Activated T-cell treated with anti-CD3 and anti-CD28 coated beads for 24 hours (primary cell): ENCODE results near the gene ZCWPW1.

Experiments
- DNase-seq: peaks from one replicate; pipeline ENCODE4 v3.0.0-alpha.2; 2020; ENCODE audit warnings: low read depth

The ZCWPW1 gene

DNA sequence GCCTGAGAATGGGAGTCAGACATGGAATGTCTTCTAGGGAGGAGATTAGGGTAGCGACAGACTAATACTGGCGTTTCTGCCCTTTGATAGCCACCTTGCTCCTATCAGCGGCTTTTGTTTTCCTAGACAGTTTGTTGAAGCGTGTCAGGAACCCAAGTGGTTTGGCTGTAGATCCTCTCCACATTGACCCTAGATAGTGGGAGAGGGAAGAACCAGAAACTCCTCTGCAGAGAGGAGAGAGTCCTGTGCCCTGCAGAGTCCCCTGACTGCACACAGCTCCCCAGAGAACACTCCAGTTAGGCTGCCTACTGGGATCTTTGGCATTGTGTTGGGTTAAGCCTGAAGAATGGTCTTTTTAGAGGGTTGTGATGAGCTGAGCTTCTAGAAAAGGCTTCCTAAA, 3.5 kb upstream of the ZCWPW1 start:
- DNase-seq: no peak

DNA sequence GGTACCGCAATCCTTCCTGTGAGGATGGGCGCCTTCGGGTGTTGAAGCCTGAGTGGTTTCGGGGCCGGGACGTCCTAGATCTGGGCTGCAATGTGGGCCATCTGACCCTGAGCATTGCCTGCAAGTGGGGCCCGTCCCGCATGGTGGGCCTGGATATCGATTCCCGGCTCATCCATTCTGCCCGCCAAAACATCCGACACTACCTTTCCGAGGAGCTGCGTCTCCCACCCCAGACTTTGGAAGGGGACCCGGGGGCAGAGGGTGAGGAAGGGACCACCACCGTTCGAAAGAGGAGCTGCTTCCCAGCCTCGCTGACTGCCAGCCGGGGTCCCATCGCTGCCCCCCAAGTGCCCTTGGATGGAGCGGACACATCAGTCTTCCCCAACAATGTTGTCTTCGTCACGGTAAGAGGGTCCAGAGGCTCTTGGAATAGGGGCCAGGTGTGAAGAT, 2.8 kb upstream of the ZCWPW1 start:
- DNase-seq: no peak

DNA sequence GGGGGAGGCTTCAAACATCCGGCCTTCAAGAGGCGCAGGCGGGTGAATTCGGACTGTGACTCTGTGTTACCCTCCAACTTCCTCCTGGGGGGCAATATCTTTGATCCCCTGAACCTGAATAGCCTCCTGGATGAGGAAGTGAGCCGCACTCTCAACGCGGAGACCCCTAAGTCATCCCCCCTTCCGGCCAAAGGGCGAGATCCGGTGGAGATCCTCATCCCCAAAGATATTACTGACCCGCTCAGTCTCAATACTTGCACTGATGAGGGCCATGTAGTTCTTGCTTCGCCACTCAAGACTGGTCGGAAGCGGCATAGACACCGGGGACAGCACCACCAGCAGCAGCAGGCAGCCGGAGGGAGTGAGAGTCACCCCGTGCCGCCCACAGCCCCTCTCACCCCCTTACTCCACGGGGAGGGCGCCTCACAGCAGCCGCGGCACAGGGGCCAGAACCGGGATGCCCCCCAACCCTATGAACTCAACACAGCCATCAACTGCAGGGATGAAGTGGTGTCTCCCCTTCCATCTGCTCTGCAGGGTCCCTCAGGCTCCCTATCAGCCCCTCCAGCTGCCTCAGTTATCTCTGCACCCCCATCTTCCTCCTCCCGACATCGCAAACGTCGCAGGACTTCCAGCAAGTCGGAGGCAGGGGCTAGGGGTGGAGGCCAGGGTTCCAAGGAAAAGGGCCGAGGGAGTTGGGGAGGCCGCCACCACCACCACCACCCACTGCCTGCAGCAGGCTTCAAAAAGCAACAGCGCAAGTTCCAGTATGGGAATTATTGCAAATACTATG, 2.2 kb upstream of the ZCWPW1 start:
- no peak for DNase-seq

DNA sequence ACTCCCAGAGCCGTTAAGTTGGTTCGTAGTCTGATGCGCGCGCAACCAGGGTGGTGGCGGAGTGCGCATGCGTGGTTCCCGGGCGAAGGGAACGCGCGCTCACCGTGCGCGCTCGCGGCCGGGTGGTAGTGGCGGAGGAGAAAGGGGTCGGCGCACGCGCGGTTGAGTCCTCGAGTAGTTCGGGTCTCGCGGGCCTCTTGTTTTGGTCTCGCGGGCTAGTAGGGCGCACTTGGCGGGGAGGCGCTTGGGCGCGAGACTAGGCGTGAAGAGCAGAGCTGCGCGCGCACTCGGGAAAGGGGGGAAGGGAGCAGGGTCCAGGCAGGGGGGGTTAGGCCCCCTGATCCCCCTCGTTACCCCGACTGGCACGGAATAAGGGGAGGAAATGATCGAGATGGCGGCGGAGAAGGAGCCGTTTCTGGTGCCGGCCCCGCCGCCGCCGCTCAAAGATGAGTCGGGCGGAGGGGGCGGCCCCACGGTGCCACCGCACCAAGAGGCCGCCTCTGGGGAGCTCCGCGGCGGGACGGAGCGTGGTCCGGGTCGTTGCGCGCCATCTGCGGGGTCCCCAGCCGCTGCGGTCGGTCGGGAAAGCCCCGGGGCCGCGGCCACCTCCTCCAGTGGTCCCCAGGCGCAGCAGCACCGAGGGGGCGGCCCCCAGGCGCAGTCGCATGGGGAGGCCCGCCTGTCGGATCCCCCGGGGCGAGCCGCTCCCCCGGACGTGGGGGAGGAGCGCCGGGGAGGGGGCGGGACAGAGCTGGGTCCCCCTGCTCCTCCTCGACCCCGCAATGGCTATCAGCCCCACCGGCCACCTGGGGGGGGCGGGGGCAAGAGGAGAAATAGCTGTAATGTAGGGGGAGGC, 1.4 kb upstream of the ZCWPW1 start, which contains the start of gene MEPCE:
Gene MEPCE (plus strand): TSS at position 195 of the 856 bp plus-strand sequence. CDS start 188 bp downstream, at position 383.
- DNase-seq: peak; percentile 94

DNA sequence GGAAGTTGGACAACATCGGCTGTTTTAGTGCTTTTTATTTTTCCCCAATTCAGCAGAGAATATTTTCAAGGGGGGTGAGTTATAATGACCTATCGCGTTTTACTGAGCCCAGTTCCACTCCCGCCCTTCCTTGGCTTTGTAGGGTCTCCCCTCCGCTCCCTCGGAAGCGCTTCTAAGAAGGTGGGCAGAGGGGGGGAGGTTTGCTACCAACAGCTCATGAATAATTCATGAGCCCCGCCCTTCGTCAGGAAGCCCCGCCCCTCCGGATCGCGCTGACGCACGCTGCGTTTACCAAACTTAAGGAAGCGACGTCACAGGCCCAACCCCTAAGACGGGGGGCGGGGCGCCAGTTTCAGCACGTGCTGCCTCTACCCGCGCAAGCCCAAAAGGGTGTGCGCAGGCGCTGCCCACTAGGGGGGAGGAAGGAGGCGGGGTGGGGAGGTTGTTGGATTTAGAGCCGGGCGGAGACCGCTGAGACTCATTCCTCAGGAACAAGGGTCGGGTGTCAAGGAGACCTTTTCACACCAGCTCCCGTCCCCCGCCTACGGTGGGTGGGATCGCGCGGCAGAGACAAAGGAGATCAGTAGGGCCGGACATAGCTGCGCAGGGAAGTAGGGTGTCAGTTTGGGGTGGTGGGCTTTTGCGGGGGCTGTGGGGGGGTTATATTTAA, 599 bp upstream of the ZCWPW1 start:
- DNase-seq: peak; percentile 100

DNA sequence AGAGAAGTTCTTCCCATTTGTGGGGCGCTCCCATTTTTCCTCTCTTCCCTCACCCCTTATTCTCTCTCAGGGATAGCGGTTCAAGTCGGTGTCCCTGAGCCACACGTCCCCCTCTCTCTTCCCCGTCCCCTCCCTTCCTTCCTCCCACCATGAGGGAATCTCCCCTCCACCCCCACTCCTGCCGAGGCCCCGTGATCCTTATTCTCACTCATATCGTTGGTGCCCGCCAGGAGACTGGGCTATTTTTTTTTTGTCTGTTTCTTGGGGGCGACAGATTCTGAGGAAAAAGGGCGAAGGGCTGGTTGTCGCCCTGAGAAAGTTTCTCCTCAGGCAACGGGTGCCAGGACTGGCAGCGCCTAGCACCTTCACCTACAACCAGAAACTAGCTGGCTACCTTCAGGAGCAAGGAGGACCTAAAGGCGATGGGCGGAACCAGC, 723 bp downstream of the ZCWPW1 start:
- no peak for DNase-seq

DNA sequence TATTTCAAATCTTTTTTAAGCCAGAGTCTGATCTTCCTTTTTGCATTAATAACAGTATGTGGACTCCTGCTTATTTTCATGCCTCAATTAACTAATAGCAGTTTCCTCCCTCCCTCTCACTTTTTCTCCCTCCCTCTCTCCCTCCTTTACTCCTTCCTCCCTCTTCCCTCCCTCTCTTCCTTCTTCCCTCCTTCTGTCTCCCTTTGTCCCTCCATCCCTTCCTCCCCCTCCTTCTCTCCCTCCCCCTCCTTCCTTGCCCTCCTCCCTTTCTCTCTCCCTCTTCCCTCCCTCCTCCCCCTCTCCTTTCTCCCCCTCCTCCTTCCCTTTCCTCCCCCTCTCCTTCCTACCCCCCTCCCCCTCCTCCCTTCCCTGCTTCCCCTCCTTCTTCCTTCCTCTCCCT, 2.0 kb downstream of the ZCWPW1 start:
- no peak for DNase-seq

DNA sequence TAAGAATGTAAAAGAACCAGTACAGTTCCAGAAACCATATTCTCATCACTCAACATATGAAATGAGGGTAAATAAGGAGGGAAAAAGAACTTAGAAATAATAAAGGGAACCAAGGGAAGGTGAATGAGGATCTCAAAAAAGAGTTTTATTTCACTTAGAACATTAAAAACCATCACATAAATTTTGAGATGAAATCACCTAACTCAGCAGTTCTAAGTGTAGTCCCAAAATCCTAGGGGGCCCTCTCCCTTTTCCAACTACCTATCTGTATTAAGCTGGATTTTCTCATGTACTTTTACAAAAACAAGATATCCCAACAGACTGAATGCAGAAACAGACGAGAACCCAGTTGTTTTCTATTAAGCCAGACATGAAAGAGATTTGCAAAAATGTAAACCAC, 3.2 kb downstream of the ZCWPW1 start:
- no peak for DNase-seq

DNA sequence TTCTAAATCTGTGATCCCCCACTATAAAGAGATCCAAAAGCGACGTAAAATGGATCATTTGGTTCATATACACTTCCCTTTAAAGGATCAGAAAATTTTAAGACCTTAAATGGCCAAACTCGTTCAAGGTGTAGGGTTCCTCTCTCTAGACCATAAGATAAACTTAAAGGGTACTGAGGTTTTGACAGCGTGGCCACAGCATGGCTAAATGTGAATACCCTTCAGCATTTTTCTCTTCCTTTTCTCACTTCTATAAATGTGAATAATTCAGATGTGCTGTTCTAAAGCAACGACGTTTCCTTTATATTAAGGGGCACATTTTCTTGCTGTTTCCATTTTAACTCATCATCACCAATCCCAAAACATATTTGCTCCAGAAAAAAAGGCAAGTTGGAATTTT, 5.2 kb downstream of the ZCWPW1 start:
- no peak for DNase-seq

DNA sequence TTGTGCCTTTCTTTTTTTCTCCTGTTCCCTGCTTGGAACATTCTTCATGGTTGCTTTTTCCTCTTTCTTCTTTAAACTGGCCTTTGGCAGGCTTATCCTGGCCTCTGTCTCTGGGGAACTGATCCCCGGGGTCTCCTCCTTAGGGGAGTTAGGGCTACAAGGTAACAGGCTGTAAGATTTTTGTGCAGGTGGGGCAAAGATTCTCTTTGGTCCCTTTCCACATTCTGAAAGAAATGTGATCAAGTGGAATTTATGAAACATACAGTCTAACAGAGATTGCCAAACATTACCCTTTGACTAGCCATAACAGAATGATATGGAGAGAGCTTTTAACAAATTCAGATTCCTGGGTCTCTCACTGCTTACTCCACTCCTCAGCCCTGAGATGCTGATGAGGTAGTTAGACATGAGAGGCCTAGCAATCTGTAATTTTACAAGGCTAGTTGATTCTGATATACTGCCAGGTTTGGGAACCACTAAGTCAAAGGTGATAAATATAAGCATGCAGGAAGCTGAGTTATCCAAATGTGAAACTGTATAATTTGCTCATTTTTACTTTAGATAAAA, 8.8 kb downstream of the ZCWPW1 start:
- no peak for DNase-seq

DNA sequence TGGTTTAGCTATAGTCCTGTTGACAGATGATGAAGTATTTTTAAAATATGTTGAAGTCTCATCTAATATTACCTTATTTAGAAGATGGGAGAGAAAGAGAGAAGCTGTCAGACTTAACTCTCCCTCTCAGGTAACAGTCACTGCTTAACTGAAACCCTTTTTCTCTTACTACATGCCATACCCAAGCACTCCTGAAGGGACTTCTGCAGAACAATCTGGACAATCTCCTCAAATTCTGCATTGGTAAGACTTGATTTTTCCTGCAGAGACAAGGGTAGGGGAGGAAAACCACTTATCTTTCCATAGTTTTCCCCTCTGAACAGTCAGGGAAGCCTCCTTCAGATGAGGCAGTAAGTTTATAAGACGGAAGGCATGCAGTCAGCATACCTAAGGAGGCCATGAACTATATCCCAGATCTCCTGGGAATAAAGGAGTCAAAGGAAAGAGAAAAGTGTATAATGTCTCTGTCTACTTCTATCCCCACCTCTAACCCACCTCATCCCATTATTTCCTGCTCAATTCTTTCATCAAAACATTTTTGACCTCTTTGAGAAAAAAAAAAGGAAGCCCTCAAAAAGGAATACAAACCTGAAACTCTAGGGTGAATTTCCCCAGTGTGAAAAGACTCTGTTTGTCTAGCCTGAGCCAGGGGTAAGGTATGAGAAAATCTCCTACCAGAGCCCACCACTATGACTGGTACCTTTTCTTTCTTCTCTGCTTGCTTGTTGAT, 9.4 kb downstream of the ZCWPW1 start:
- no peak for DNase-seq

DNA sequence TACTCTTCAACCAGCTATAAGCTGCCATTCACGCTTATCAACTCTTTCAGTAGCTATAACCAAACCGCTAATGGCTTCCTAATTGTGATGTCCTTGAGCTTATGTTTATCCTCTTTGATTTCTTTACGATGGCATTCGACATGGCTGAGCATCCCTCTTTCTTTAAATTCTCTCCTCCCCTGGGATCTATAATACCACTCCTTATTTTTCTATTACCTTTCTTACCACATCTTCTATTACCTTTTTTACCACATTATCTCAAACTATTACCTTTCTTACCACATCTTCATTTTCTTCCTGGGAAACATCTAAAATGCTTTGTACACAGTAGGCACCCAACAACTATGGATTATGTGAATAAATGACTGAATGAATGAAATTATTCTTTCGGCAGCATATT, 13.1 kb downstream of the ZCWPW1 start:
- no peak for DNase-seq

DNA sequence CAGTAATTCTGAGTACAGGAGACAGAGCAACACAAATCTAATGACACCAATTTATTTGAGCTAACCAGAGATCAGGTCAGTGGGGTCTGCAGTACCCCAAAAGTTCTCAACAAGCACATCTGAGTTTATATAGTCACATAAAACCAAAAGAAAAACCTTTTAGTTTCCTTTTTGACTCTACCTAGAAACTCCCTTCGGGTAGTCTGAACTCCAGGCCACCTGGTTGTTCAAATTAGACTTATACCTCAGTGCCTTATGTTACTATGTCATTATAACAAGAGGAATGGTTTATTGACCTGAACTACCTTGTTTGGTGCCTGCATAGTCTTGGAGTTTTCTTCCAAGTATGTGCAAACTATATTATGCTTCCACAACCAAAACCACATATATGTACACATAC, 14.6 kb downstream of the ZCWPW1 start:
- DNase-seq: no peak

DNA sequence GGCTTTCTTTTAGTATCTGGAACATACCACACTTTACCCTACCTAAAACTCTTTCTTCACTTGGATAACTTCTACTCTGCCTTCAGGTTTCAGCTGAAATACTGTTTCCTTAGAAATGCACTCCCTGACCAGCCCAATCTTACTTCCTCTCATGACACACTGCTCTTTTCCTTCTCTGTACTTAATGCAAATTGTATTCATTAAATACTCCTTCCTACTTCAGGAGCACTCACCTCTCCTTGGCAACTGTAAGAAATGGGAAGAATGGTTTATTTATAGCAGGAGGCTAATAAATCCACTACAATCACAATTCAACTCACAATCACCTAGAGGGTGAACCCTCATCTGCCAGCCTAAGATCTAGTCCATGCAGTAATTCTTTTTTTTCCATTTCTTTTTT, 15.2 kb downstream of the ZCWPW1 start:
- DNase-seq: no peak

DNA sequence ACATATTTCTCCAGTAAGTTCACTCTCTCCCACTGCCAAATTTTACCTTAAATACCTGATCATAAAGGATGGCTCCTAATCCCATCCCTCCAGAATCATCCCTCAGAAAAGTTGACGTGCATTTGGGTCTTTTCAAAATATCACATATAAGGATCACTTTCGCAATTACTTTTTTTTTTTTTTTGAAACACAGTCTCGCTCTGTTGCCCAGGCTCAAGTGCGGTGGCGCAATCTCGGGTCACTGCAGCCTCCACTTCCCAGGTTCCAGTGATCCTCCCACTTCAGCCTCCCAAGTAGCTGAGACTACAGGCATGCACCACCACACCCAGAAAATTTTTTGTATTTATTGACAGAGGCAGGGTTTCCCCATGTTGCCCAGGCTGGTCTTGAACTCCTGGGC, 17.4 kb downstream of the ZCWPW1 start:
- no peak for DNase-seq

DNA sequence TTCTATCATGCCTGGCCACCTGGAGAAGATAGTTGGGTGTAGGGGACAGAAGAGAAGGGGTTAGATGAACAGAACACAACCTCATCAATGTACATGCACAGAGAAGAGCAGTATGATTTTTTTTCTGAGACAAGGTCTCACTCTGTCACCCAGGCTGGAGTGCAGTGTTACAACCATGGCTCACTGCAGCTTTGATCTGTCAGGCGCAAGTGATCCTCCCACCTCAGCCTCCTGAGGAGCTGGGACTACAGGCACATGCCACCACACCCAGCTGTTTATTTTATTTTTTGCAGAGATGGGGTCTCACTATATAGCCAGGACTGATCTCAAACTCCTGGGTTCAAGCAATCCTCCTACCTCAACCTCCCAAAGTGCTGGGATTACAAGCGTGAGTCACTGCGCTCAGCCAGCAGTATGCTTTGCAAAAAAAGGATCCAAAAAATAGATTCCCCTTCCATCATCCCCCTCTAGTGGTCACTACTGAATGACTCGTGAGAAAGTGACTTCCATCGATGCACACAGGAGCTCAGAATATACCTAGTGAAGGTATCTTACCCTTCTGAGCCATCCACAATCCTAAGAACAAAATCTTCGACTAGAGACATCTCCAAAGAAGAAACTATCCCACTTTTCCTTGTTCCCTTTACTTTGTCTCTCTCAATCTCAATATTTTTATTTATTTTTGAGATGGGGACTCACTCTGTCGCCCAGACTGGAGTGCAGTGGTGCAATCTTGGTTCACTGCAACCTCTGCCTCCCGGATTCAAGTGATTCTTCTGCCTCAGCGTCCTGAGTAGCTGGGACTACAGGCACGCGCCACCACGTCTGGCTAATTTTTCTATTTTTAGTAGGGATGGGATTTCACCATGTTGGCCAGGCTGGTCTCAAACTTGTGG, 21.0 kb downstream of the ZCWPW1 start:
- peak; percentile 23 for DNase-seq

DNA sequence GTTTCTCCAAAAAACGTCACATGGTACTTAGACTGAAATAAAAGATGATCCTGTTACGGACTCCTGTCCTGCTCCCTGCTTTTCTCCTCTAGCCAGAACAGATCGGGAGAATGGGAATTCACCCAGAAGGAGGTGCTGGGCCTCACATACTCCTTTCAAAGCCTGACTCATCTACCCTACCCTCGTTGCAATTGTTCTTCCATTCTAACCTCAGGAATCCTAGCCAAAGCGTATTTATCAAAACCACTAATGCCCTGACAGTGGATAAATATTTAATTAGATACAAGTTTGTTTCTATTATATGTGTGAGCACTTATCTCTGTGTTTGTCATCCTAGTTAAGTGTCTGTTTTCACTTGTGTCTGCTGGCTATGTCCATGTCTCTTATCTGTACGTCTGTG, 21.7 kb downstream of the ZCWPW1 start:
- no peak for DNase-seq

DNA sequence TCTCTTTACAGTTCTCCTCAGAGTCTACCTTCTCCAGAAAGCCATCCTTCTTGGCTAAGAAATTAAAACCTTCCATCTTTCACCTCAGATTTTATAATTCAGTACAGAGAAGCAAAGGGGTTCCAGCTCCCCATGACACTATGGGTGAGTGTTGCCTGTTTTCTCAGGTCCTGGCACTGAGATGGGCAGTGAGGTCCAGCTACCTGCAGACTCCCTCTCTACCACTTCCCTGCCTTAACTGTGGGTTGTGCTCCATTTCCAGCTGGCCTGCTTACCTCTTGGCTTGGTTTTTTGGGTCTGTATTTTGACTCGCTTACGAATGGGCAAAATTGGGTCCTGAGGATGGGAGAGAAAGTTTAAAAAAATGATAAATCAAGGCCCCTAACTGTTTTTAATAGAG, 26.3 kb downstream of the ZCWPW1 start:
- no peak for DNase-seq

DNA sequence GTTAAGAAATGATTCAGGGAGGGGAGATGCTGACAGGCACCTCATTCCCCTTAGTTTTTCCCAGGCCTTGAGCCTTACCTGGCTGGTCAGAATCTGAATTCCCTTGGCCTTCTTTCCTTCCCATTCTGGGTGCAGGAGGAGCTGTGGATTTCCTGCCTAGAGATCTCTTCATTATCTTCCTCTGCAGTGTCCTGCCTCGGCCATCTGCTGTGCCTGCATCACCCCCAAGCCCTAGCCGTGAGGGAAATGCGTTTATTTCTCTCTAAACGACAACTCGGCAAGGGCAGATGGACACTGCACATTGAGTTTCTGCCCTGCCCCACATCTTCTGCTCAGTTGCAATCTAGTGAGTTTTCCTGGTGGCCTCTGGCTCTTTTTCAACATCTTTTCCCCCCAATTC, 26.7 kb downstream of the ZCWPW1 start:
- DNase-seq: no peak

DNA sequence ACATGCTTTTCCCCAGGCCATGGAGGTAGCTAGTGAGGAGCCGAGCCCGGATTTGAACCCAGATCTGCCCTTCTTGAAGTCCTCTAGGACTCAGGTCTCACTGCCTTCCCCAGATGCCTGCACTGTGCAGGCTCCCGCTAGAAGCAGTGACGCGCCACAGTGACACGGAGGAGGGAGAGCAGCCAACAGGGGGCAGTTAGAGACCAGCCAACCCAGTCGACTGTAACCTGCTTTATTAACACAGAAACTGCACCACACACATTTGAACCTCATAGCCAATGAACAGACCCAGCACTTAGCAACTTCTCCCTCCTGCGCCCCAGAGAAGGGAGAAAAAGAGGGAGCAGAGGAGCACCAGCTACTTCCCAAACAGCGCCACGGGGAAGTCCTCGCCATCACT, 27.8 kb downstream of the ZCWPW1 start:
- DNase-seq: no peak

DNA sequence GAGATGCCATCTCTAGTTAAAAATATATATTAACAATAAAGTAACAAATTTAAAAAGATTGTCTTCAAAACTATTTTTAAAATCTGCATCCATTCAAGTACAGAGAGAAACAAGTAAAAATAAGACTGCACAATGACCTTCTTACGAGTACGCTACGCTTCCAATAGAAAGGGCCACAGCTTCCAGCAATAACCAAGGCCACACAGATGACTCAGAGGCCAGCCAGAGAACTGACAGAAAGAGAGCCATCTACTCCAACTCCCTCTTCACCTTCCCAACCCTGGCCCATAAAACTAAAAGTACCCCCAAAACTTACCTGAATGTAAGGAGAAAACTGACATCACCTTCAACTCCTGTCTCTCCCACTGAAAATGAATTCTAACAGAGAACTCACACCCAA, 28.5 kb downstream of the ZCWPW1 start:
- no peak for DNase-seq
